ENCODE results near the gene P2RY8.

DNA sequence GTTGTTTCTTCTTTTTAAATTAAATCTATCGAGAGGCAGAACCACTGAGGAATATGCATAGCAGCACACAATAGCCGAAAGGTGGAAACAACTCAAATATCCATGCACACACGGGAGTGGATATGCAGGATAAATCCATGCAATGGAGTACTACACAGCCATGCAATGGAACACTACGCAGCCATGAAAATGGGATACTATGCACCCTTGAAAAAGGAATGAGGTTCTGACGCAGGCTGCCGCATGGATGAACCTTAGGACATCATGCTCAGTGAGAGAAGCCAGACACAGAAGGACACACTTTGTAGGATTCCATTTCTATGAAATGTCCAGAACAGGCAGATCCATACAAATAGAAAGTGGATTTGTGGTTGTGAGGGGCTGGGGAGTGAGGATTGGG, 18.4 kb upstream of the P2RY8 start:
- TF ChIP-seq HCFC1 (IDR thresholded peaks at IDR 0.05; ENCODE audit: low read length): no peak
- TF ChIP-seq BCL3 (IDR thresholded peaks at IDR 0.05; ENCODE audit: borderline replicate concordance, insufficient read depth, low read depth, low read length, poor library complexity, severe bottlenecking): no peak
- TF ChIP-seq CTCF (IDR thresholded peaks at IDR 0.05 in 2 of 3, conservative IDR thresholded peaks at IDR 0.05 in 1 of 3; ENCODE audit: control insufficient read depth in 2 of 3, extremely low read depth in 1 of 3, insufficient read depth in 1 of 3, low read depth in 3 of 3, low read length in 3 of 3): no peak
- TF ChIP-seq BACH1 (IDR thresholded peaks at IDR 0.05; ENCODE audit: borderline replicate concordance): no peak
- no peak for TF ChIP-seq ZNF24 (IDR thresholded peaks at IDR 0.05)
- TF ChIP-seq TCF12 (IDR thresholded peaks at IDR 0.05; ENCODE audit: low read depth, low read length): no peak
- no peak for TF ChIP-seq YY1 (IDR thresholded peaks at IDR 0.05; ENCODE audit: low read depth, low read length)
- no peak for TF ChIP-seq HDAC2 (IDR thresholded peaks at IDR 0.05)
- TF ChIP-seq, protein P1, sequence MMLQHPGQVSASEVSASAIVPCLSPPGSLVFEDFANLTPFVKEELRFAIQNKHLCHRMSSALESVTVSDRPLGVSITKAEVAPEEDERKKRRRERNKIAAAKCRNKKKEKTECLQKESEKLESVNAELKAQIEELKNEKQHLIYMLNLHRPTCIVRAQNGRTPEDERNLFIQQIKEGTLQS (IDR thresholded peaks at IDR 0.05; ENCODE audit: borderline replicate concordance, extremely low read depth, low read depth, low read length): no peak
- no peak for TF ChIP-seq RBBP5 (conservative IDR thresholded peaks at IDR 0.05)
- TF ChIP-seq GATAD2B (conservative IDR thresholded peaks at IDR 0.05; ENCODE audit: low read depth): no peak
- TF ChIP-seq FOXM1 (IDR thresholded peaks at IDR 0.05; ENCODE audit: low read depth, low read length): no peak
- TF ChIP-seq MXI1 (IDR thresholded peaks at IDR 0.05; ENCODE audit: low read depth, low read length): no peak
